GM12878 (cell line): ENCODE results near the gene HERC6. TPM values are rescaled to one million over a fixed set of nuclear protein-coding genes. Genes with fewer than 3 reads are reported as not detected.

Source experiments
- ATAC-seq: fragments of 200-7000 bp; cut with Tn5 transposase; 3 replicates; pipeline ENCODE4 v1.9.1; 2020; ENCODE audit warnings: mild to moderate bottlenecking, moderate library complexity
- BruUV-seq: library from RNA; stranded (reverse); fragments of 400-500 nt; replicated peaks from 2 replicates; lab custom pipeline; 2021; lab: Mats Ljungman, UMichigan
- CTCF ChIA-PET: fragments of 300-600 bp; sonication (Branson Sonifier 250); formaldehyde crosslinking; extraction: SDS; loops from one replicate; lab custom pipeline; 2021; ENCODE audit warnings: inconsistent platforms; lab: Yijun Ruan, JAX
- POLR2A ChIA-PET: fragments of 350-600 bp; formaldehyde crosslinking; extraction: SDS; loops from one replicate; lab custom pipeline; 2021; ENCODE audit warnings: inconsistent platforms; lab: Charles Lee
- RAD21 ChIA-PET: fragments of 300-600 bp; sonication (Branson Sonifier 250); formaldehyde crosslinking; loops from one replicate; lab custom pipeline; 2023; ENCODE audit warnings: antibody characterized with exemption; ENCODE audit not compliant: unreplicated experiment; lab: Charles Lee
- SMC1A ChIA-PET: fragments of 300-600 bp; sonication (Branson Sonifier 250); formaldehyde crosslinking; loops from one replicate; lab custom pipeline; 2023; ENCODE audit not compliant: unreplicated experiment, uncharacterized antibody; lab: Charles Lee
- DNase-seq: peaks from one replicate; pipeline ENCODE4 v3.0.0-alpha.2; 2011; ENCODE audit warnings: low read depth, low spot score
- FAIRE-seq: peaks from 3 replicates; lab custom pipeline; 2011; peaks lifted over from hg19 to GRCh38; lab: Jason Lieb, UNC
- H2AFZ ChIP-seq: 2 replicates; pipeline ENCODE4 v1.6.0; 2011; ENCODE audit warnings: low read depth, low read length, control low read depth; ENCODE audit not compliant: control insufficient read depth
- H3K27ac ChIP-seq: 2 replicates; pipeline ENCODE4 v1.5.1; 2011; ENCODE audit warnings: control low read depth; ENCODE audit not compliant: control insufficient read depth, insufficient read depth
- H3K27me3 ChIP-seq, 2 experiments: replicated peaks in 1 of 2; 2 replicates each; pipeline versions ENCODE4 v1.6.0 to v1.6.1; 2011; ENCODE audit warnings: low read length in 1 of 2; ENCODE audit not compliant: control insufficient read depth in 2 of 2, insufficient read depth in 2 of 2
- H3K36me3 ChIP-seq, 2 experiments: 2 replicates each; pipeline ENCODE4 v1.5.1; 2011; ENCODE audit warnings: low read length in 1 of 2; ENCODE audit not compliant: control insufficient read depth in 2 of 2, insufficient read depth in 2 of 2
- H3K4me1 ChIP-seq: 2 replicates; pipeline ENCODE4 v1.6.1; 2011; ENCODE audit warnings: mild to moderate bottlenecking, low read length, moderate library complexity, mixed read lengths; ENCODE audit not compliant: control insufficient read depth, insufficient read depth
- H3K4me2 ChIP-seq: 2 replicates; pipeline ENCODE4 v1.6.0; 2011; ENCODE audit warnings: control low read depth; ENCODE audit not compliant: control insufficient read depth, insufficient read depth
- H3K4me3 ChIP-seq: fragments of 200-600 bp; sonication (generic); 2 replicates; pipeline ENCODE4 v1.5.1; 2016
- H3K79me2 ChIP-seq: 2 replicates; pipeline ENCODE4 v1.6.0; 2011; ENCODE audit warnings: low read length; ENCODE audit not compliant: control insufficient read depth, insufficient read depth
- H3K9ac ChIP-seq: 2 replicates; pipeline ENCODE4 v1.8.0; 2011; ENCODE audit warnings: low read length, control low read depth, mixed read lengths; ENCODE audit not compliant: control insufficient read depth, insufficient read depth
- H3K9me3 ChIP-seq: replicated peaks from 3 replicates; pipeline ENCODE4 v1.5.1; 2011; ENCODE audit warnings: mild to moderate bottlenecking, low read length; ENCODE audit not compliant: control insufficient read depth, insufficient read depth
- H4K20me1 ChIP-seq: 2 replicates; pipeline ENCODE4 v1.6.0; 2011; ENCODE audit not compliant: control insufficient read depth, insufficient read depth
- EGR1 ChIP-seq, 2 experiments: IDR thresholded peaks; 1 replicate in 1 of 2; 2 replicates in 1 of 2; pipeline ENCODE4 v1.6.1; 2011 to 2012; ENCODE audit warnings: low read depth in 2 of 2, low read length in 2 of 2, borderline replicate concordance in 1 of 2, mild to moderate bottlenecking in 1 of 2, moderate library complexity in 1 of 2
- FOXK2 ChIP-seq: fragments of 450-650 bp; IDR thresholded peaks from 2 replicates; pipeline ENCODE4 v1.6.1; 2017; ENCODE audit warnings: mild to moderate bottlenecking, moderate library complexity
- GATAD2B ChIP-seq: fragments of 450-650 bp; conservative IDR thresholded peaks from 2 replicates; pipeline ENCODE4 v1.6.1; 2017; ENCODE audit warnings: low read depth, mild to moderate bottlenecking, moderate library complexity
- SMAD1 ChIP-seq: fragments of 450-650 bp; IDR thresholded peaks from 2 replicates; pipeline ENCODE4 v1.6.1; 2018; ENCODE audit warnings: mild to moderate bottlenecking, low read depth; ENCODE audit not compliant: partially characterized antibody
- TAF1 ChIP-seq: IDR thresholded peaks from 2 replicates; pipeline ENCODE4 v1.6.1; 2011; ENCODE audit warnings: mild to moderate bottlenecking, low read depth, low read length, borderline replicate concordance
- ZNF24 ChIP-seq: fragments of 450-650 bp; IDR thresholded peaks from 2 replicates; pipeline ENCODE4 v1.6.1; 2017; ENCODE audit warnings: antibody characterized with exemption, mild to moderate bottlenecking
- WGBS: methylation state at CpG from one replicate; pipeline ENCODE4 v1.1.6; 2016; ENCODE audit warnings: low lambda C conversion rate; ENCODE audit not compliant: insufficient replicate concordance, insufficient coverage; ENCODE audit errors: missing lambda C conversion rate; 5-methylcytosine and 5-hydroxymethylcytosine counted together
- in situ Hi-C: fragments of 300-500 bp; cut with MboI; formaldehyde crosslinking; loops from 9 replicates; pipeline ENCODE4 v1.14.3; 2018; ENCODE audit warnings: mixed read lengths
- intact Hi-C: fragments of 100-400 bp; cut with micrococcal nuclease; formaldehyde crosslinking; loops from one replicate; pipeline ENCODE4 v1.14.2; 2022; ENCODE audit not compliant: unreplicated experiment
- polyA plus RNA-seq, 11 experiments: library from polyadenylated mRNA; depleted of rRNA in 4 of 11; unstranded in 6 of 11; stranded (reverse) in 5 of 11; fragments of >200 nt; fragmentation: Nextera tagmentation in 4 of 11; fragmentation: Illumina TruSeq in 1 of 11; extraction: Ambion mirVana in 4 of 11; extraction: Trizol in 1 of 11; gene quantifications; 1 replicate in 1 of 11; 2 replicates in 10 of 11; pipeline versions ENCODE4 v1.2.1 to v1.2.3, GENCODE V29; 2011 to 2016; ENCODE audit warnings: inconsistent platforms in 2 of 11, missing spikeins in 2 of 11, low read depth in 1 of 11
- total RNA-seq, 4 experiments: library from RNA; depleted of rRNA in 3 of 4; stranded (reverse); fragments of >200 nt in 3 of 4; fragmentation: Illumina TruSeq in 1 of 4; extraction: Trizol in 1 of 4; gene quantifications; 2 replicates each; pipeline versions ENCODE4 v1.2.1 to v1.2.3, GENCODE V29; 2013 to 2021
- TF ChIP-seq, protein P1 (sequence below): IDR thresholded peaks from 2 replicates; pipeline ENCODE4 v1.6.1; 2011; ENCODE audit warnings: low read depth, mild to moderate bottlenecking, low read length, moderate library complexity, borderline replicate concordance; ENCODE audit errors: extremely low read depth
- TF ChIP-seq, protein P2 (sequence below): fragments of 450-650 bp; IDR thresholded peaks from 2 replicates; pipeline ENCODE4 v1.6.1; 2017; ENCODE audit warnings: mild to moderate bottlenecking

HERC6 gene
- total and polyA plus RNA-seq, 10 of the 15 experiments (the other 5 are each of a cell fraction or from before 2014, with no cell fraction given) = 1.7 to 26.4 (median 5.9) TPM

DNA sequence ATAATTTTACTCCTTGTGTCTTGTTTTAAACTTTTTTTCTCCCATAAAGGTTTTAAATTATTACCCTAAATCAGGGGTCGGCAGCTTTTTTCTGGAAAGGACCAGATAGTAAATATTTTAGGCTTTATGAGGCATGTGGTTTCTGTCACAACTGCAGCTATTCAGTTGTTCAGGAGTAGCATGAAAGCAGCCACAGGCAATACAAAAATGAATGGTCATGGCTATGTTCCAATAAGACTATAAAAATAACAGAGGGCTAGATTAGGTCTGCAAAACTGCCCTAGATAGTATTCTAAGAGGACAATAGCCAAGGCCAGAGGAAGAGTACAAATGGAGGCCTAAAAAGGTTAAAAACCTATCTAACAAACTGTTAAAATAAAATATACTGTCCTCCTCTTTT is 102.9 kb downstream of the HERC6 start:
- ChIA-PET CTCF (interaction anchor here (0.8 to 0.9 kb wide), 2 partner anchors 34 to 58 kb away, joined by 3 read pairs; no protein-coding TSS in a partner anchor), POLR2A (no interaction called here), SMC1A (no interaction called here), RAD21 (no interaction called here)
- Histone ChIP-seq H3K27me3 (no peaks in the 10 kb centered on the region), H3K9me3 (no peaks in the 10 kb centered on the region), H2AFZ (no peak overlapping the region), H3K36me3 (peaks cover 0 to 3% of the 10 kb centered on the region in 2 experiments; a peak in 1 of 4 replicates)
- ATAC-seq = no peak
- TF ChIP-seq, protein P1, sequence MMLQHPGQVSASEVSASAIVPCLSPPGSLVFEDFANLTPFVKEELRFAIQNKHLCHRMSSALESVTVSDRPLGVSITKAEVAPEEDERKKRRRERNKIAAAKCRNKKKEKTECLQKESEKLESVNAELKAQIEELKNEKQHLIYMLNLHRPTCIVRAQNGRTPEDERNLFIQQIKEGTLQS = no peak
- TF ChIP-seq EGR1 (IDR thresholded peaks at IDR 0.05; ENCODE audit: borderline replicate concordance in 1 of 2, low read depth in 2 of 2, low read length in 2 of 2) = no peak
- TF ChIP-seq, all 136 proteins: peak for 0
- FAIRE-seq (no peak), DNase-seq (no peak)
- in situ Hi-C loops (no loop called here), intact Hi-C loops (no loop called here)
- Histone ChIP-seq H3K4me2 (no peak overlapping the region), H3K9ac (no peak overlapping the region), H3K4me3 (no peak overlapping the region), H3K79me2 (no peaks in the 10 kb centered on the region), H3K4me1 (no peaks in the 10 kb centered on the region), H3K27ac (no peak overlapping the region), H4K20me1 (no peaks in the 10 kb centered on the region)
- no TSS peak for BruUV-seq
- 100% methylated on average over 1 of the region's 1 CpG for WGBS

DNA sequence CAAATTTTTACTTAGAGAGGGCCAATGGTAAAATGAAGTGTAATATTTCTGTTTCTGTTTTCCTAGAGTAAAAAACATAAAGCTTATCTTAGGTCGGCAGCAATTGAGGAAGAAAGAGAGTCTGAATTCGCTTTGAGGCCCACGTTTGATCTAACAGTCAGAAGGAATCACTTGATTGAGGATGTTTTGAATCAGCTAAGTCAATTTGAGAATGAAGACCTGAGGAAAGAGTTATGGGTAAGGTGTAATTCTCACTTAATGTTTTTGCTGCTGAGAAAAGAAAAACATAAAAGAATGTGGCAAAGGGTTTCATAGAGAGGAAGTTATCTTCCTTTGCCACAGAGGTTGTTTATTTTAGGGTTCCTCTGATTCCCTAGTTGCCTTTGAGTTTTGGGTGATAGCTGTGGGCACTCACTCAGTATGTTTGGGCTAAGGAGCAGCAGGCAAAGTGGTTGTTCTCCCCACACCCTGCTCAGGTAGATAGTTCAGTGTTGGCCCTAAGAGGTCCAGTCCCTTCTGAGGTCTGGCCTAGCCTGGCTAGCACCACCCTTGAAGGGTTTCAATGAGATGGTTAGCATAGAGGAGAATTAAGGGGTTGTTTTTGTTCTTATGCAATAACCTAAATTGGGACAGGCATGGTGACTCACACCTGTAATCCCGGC is 110.6 kb downstream of the HERC6 start:
- H3K9ac ChIP-seq = no peak overlapping the region
- ChIA-PET SMC1A (no interaction called here), CTCF (no interaction called here), RAD21 (no interaction called here), POLR2A (interaction anchor here (0.6 kb wide), 1 partner anchor 1620 kb away, joined by 3 read pairs; no protein-coding TSS in a partner anchor)
- ATAC-seq (no peak), FAIRE-seq (no peak), DNase-seq (no peak)
- no peak overlapping the region for H3K4me3 ChIP-seq
- H3K9me3 ChIP-seq = no peaks in the 10 kb centered on the region
- H3K36me3 ChIP-seq = peaks cover 2 to 8% of the 10 kb centered on the region in 2 experiments; a peak in 3 of 4 replicates
- intact Hi-C loops = no loop called here
- H3K79me2 ChIP-seq = no peaks in the 10 kb centered on the region
- no peak overlapping the region for H3K27ac ChIP-seq
- TF ChIP-seq SMAD1 (no peak), FOXK2 (no peak), ZNF24 (no peak), TAF1 (no peak), GATAD2B (no peak)
- TF ChIP-seq, protein P2, sequence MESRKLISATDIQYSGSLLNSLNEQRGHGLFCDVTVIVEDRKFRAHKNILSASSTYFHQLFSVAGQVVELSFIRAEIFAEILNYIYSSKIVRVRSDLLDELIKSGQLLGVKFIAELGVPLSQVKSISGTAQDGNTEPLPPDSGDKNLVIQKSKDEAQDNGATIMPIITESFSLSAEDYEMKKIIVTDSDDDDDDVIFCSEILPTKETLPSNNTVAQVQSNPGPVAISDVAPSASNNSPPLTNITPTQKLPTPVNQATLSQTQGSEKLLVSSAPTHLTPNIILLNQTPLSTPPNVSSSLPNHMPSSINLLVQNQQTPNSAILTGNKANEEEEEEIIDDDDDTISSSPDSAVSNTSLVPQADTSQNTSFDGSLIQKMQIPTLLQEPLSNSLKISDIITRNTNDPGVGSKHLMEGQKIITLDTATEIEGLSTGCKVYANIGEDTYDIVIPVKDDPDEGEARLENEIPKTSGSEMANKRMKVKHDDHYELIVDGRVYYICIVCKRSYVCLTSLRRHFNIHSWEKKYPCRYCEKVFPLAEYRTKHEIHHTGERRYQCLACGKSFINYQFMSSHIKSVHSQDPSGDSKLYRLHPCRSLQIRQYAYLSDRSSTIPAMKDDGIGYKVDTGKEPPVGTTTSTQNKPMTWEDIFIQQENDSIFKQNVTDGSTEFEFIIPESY = no peak
- H2AFZ ChIP-seq = no peak overlapping the region
- no peaks in the 10 kb centered on the region for H3K27me3 ChIP-seq
- 53% methylated on average over 4 of the region's 4 CpGs for WGBS
- H3K4me2 ChIP-seq = no peak overlapping the region
- no TSS peak for BruUV-seq
- in situ Hi-C loops = no loop called here
- H4K20me1 ChIP-seq = no peaks in the 10 kb centered on the region
- no peaks in the 10 kb centered on the region for H3K4me1 ChIP-seq
